Stimulated activated CD8-positive, alpha-beta memory T cell treated with anti-CD3 and anti-CD28 coated beads, Interleukin-2, amount 100 ng/mL, for 48 hours (primary cell): ENCODE data around the gene COG7.
"Not testable (repeated sequence)": the region's sequence is repeated elsewhere in the genome, so short reads cannot be mapped to it uniquely, and the experiment has no call there.

Experiments used
- DNase-seq, 2 donors: peaks; one replicate each; pipeline ENCODE4 v3.0.0-alpha.2; 2020; ENCODE audit warnings: low read depth in 2 of 2

The COG7 gene

DNA sequence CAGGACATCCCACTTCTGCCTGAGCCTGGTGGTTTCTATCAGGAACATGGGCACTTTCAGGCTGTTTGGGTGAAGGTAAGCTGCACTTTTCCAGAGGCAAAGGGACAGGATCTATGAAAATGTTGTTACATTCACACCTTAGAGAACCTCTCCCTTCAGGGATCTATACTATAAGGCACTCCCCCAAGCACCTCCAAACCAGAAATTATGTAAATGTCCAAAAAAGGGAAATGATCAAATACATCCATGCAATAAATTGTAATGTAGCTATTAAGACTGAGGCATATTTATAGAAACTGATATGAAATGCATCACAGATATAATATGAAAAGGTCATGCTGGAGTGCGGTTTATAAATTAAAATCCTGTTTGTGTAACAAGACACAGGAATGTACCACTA is 23.3 kb upstream of the COG7 start:
- no peak for DNase-seq

DNA sequence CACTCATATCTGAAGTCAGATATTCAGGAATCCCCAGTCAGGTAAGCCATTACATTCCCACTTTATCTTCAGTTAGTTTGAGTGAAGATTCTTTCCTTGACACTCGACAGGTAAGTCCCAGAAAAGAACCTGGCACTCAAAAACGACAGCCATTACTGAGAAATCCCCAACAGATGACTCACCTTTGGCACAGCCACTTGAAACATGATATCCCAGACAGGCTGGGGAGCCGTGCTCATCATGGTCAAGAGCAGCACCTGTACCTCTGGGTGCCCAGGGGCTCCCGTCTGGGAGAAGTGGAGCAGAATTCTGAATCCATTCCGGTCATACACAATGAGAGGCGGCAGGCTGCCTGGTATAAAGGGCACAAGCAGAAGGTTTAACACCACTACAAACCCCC is 16.8 kb upstream of the COG7 start:
- no peak for DNase-seq

DNA sequence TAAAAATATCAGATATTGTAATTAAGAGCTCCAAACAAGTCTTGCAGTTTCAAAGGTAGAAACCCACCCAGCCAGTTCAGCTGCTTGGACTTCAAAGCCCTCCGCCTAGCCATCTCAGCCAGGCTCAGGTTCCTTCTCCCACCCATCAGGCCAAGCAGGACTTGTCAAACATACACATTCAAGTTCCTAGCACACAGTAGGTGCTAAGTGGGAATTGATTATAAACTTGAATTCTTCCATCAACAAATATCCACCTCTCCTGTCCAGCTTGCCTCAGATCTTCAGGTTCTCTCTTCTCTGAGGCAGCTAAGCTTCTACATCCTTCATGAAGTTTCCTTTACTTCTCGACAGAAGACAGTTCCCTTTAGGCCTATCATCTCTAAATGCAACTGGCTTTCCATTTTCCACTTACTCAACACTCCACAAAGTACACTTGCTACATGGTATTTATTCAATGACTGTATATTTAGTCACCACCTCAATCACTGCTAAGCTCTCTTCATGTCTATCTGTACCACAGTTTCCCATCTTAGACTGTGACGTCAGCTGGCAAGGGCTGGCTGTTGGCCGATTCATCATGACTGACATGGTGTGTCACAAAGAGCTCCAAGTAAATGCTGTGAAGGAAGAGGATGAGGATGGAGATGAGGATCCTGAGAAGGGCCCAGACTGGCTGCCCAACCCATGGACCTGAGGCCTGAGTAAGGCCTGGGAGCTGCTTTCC is 13.3 kb upstream of the COG7 start:
- DNase-seq = no peak

DNA sequence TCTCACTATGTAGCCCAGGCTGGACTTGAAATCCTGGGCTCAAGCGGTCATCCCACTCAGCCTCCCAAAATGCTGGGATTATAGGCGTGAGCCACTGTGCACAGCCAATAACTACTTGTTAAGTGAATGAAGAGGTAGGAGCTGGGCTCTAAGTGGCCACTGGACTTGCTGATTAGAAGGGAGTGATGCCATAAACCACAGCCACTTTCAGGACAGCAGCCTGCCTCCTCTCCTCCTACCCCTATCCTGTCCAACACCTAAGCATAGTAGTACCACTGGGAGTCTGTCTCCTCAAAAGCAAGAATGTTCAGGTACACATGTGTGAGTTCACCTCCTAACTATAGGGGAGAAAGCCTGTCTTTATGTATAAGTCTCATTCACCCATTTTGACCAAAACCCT is 12.2 kb upstream of the COG7 start:
- no peak for DNase-seq

DNA sequence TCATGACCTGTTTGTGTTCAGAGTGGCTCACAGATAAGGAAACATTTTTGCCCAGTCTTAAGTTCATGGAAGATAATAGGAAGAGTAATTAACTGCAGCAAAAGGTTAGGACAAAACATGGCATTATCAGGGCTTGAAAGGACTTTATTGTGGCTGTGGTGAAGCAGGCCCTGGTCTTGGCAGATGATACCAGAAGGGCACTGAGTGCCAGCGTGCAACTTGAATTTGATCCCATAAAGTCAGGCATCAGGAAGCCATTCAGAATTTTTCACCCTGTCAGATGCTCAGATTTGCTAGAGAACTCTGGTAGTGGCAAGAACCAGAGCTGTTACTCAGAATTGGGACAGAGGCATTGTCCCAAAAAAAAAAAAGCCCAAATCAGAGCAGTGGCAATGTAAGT is 11.2 kb upstream of the COG7 start:
- DNase-seq = no peak

DNA sequence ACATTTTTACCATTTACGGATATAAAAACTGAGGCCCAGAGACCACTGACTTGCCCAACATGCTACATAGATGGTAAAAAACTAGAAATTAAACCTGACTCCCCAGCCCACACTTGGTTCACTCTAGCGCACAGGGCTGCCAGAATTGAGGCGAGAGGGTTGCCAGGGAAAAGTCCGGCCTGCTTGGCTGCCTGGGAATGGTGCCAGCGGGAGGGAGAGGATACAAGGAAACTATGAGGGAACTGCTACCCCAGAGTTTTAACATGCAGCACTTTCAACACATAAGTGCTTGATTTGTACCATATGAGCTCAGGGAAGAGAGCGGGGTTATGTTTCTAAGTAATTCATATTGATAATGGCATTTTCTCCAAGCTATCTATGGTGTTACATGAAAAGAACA is 10.0 kb upstream of the COG7 start:
- not testable (repeated sequence) for DNase-seq

DNA sequence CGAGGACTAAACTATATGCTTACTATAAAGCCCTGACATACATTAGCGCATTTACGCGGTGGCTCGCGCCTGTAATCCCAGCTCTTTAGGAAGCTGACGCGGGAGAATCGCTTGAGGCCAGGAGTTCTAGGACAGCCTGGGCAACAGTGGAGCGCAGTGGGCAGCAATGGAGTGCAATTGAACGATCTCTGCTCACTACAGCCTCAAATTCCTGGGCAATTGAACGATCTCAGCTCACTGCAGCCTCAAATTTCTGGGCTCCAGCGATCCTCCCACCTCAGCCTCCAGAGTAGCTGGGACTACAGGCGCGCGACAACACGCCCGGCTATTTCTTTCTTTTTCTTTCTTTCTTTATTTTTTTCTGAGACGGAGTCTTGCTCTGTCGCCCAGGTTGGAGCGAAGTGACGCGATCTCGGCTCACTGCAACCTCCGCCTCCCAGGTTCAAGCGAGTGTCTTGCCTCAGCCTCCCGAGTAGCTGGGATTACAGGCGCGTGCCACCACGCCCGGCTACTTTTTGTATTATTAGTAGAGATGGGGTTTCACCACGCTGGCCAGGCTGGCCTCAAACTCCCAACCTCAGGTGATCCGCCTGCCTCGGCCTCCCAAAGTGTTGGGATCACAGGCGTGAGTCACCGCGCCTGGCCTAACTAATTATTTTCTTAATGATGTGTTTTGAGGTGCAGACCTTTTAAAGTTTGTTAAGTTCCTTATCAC is 506 bp upstream of the COG7 start:
- DNase-seq = no peak

DNA sequence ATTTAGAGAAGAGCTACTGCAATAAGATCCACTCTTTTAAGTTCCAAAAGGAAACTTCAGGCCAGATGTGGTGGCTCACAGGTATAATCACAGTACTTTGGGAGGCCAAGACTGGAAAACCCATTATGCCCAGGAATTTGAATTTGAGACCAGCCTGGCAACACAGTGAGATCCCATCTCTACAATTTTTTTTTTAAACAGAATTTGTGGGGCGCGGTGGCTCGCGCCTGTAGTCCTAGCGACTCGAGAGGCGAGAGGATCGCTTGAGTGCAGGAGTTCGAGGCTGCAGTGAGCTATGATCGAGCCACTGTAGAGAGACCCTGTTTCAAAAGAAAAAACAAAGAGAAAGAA is 793 bp downstream of the COG7 start:
- DNase-seq = no peak

DNA sequence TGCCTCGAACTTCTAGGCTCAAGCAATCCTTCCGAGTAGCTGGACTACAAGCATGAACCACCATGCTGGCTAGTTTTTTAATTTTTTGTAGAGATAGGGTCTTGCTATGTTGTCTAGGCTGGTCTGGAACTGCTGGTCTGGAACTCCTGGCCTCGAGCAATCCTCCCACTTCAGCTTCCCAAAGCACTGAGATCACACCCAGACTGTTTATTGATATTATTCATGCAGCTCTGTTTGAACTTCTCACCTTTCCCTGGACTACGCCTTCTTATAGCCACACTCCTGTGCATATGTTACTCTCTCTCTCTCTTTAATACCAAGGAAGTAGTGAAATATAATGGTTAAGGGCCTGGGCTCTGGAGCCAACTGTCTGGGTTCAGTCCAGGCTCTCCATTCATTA is 4.6 kb downstream of the COG7 start:
- no peak for DNase-seq

DNA sequence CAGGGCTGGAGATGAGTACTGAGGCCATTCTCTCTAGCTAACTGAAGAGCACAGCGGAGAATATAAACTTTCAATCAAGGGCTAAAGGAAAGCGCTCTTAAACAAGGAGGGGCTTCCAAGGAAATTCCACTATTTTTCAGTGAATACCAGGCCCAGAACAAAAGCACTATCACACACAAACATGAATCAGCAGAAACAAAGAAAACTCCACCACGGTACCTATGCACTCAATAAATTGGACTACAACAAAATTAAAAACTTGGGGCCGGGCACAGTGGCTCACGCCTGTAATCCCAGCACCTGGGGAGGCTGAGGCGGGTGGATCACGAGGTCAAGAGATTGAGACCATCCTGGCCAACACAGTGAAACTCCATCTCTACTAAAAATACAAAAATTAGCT is 15.4 kb downstream of the COG7 start:
- not testable (repeated sequence) for DNase-seq

DNA sequence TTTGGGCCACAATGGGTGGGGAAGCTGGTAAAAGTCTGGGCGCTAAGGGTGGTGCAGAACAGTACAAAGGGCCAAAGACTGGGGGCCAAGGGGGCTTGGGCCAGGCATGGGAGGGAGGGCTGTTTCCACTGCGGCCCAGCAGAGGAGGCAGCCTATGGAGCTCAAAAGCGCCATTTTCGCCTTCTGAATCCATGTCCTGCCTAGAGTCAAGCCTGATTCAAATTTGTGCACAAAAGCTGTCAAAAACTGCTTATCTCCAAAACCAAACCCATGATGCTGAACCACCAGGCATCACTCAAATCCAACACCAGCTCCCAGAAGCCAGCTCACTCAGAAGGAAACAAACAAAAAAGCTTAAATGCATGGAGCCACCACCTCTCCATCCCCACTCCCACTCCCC is 16.0 kb downstream of the COG7 start:
- DNase-seq = no peak

DNA sequence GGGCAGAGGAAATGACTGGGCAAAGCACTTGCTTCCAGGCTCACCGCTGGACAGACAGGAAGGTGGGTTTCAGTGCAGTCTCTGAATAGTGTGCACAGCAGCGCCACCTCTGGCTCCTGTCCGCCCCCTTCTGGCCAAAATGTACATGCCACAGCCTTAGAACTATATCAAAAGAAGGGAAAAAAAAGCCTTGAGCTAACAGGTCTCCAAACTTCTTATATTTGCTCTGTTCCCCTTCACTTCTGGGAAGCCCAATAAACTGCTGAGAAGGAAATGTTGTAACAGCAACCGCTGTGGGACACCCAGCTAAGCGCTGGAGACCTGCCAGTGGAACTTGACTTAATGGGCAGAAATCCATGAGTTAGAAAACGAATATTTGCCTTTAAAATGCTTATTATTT is 17.5 kb downstream of the COG7 start:
- peak; percentile 42 to 54 for DNase-seq

DNA sequence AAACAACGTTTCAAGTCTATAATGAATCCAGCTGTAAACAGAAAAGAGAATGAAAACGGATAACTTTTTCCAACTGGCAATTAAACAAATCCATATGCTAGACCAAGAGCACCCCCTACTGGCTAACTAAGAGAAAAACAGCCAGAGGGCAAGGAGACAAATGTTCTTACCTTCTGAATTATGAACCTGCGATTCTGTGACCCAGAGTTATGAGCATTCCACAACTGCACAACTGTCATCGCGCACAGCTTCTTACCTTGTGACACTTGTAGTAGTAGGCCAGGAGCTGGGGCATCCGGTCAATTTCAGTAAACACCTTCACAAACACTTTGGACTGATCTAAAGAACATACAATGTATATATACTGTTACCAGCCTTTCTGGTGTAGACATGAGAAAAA is 18.6 kb downstream of the COG7 start:
- DNase-seq = no peak

DNA sequence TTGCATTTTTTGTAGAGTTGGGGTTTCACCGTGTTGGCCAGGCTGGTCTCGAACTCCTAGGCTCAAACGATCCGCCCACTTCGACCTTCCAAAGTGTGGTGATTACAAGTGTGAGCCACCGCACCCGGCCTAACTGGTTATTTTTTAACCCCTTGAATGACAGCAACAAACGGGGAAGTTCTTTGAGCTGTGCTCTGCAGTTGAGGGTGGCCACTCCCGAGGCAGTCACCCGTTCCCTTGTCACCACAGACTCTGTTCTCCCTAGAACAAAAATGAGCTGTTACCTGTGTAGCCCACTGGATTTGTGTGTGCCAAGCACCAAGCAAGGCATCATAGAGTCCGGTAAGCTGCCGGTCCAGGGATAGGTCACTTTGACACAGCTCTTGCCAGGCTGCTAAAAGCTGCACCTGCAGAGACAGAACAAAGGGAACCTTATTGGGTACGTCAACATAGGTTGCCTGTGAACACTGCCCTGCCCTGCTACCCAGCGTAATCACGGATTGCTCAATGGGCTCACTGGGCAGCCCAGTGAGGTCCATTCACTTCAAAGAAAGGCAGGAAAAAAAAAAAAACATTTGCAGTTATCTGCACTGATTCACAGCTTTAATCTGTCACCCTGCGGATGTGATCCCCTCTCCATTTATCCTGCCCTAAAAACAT is 19.6 kb downstream of the COG7 start:
- no peak for DNase-seq

DNA sequence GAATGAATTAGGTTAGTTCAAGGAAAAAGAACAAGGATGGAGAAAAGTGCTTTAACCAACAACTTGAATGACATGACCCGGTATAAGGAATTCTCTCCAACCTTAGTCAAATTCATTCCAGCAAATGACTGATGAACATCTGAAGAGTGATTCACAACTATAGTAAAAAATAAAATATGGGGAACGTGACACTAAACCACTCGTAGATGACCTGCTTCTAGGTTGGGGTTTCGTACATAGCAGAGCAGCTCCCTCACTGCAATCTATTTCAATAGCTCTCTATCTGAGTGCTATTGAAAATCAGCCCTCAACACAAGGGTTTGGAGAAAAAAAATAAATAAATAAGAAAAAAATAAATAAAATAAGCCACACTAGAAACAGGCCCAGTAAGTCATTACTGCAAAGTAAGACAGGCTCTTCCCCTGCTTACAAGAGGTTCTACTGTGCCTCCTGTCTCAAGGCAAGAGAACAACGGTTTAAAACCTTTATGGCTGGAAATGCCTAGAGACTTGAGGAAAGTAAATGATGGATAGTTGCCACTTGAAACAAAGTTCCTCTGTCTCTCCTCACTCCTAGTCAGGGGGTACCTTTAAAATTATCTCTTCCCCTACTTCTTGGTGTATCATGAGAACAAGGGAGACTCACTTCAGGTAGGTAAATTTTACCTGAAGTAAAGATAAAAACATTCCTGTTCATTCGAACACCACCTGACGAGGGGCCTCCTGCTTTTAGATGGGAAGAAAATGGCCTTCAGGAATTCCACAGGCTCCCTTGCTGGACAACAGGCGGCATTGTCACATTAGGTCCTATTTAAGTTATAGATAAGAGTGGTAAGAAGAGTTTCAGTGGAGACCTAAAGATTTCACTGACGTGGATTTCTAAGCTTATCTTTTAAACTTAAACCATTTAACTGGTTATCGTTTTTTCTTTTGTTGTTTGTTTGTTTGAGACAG is 20.5 kb downstream of the COG7 start:
- DNase-seq = no peak

DNA sequence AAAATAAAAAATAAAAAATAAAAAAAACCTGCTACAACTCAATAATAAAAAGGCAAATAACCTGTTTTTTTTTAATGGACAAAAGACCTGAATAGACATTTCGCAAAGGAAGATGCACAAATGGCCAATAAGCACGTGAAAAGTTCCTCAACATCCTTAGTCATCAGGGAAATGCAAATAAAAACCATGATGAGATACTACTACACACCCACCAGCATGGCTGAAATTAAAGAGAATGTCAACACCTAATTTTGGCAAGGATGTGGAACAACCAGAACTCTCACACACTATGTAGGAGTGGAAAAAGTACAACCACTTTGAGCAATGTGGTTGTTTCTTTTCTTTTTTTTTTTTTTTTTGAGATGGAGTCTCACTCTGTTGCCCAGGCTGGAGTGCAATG is 24.6 kb downstream of the COG7 start:
- DNase-seq = no peak

DNA sequence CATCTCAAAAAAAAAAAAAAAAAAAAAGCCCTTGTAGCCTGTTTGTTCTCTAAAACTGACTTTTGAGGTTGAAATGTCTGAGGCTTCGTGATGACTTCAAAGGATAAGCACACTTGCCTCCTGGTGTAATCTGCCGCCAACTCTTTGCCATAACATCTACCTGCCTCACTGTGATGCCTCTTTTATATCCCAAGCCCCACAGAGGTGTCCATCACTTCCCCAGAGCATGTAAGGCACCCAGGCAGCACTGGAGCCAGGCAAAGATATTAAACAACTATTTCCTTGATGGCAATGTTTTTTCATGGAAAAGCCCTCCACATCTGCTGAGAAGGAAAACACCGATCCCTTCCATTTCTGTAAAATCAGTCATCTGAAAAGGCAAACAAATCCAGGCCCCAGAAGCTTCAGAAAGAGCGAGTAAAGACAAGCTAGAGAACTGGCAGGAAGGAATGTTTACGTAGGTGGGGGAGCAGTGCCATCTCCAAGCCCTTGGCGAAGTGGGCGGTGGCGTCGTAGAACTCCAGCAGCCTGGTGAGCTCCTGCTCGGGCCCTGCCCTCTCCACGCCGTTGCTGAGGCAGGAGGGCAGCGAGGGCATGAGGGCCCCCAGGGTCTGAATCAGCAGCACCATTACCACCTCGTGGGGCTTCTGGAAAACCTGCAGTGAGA is 28.6 kb downstream of the COG7 start:
- DNase-seq = no peak

DNA sequence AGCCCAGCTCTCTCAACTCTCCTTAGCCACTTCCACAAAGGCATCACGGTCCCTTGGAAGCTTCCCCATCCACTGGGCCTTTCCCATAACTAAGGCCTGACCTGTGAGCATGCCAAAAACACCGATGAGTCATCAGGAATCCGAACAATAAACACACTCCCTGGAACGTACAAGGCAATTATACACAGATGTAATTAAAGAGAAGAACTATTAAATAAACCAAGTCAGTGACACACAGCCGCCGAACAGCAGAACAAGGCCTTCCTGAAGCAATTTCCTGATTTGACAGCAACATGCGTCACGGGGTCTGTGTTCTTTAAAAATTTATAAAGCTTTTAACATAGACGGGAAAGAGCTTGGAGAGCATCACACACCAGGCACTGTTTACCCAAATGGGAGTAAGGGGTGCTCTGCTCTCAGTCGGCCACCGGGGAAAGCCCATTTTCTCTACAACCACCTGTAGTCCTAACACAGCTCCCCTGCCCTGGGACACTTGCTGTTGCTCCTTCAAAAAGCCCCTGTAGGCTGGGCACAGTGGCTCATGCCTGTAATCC is 29.4 kb downstream of the COG7 start:
- no peak for DNase-seq

DNA sequence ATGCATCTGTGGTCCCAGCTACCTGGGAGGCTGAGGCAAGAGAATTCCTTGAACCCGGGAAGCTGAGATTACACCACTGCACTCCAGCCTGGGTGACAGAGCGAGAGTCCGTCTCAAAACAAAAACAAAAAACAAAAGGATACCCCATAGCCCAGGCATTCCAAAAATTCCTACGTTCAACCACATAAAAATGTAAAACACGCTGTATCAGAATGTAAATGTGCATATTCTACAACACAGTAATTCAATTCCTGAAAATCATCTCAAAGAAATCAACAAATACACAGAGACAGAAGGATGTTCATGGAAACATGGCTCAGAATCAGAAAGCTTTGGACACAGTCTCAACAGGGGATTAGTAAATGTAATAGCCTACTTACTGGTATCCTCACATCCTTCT is 33.0 kb downstream of the COG7 start:
- no peak for DNase-seq

DNA sequence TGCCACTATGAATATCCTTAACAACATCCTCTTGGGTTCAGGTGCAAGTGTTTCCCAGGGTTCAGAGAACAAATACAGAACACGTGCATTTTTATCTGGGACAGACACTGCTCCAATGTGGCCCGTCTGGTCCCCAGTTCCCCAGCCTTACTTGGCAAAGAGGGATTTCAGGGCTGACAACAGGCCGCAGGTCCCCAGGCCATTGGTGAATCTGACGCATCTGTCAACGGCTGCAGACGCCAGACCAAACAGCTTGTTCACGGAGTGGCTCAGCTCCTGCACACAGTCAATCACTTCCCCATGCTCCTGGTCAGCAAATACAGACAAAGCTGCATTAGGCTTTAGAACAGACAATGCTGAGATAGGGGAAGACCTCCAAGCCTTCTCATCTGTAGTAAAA is 36.2 kb downstream of the COG7 start:
- DNase-seq = no peak

DNA sequence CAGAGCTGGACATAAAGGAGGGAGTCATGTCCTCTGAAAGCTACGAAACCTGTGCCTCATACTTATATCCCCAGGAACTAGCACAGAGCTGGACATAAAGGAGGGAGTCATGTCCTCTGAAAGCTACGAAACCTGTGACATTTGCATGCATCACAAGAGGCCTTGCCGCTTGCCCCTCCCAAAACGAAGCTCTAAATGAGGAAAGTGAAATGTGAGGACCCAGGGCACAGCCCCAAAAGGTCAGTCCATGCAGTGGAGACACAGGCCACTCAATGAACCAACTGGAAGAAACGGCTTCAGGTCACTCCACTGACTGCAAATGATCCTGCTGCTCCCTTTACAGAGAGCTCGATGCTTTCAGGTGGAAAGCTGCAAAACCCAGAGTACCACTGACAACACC is 38.3 kb downstream of the COG7 start:
- no peak for DNase-seq
